OCI-M2 (cell line): ENCODE measurements around the gene ANKRD16.
"Not testable (repeated sequence)": the region's sequence is repeated elsewhere in the genome, so short reads cannot be mapped to it uniquely, and the experiment has no call there.

Source experiments
- DNase-seq: peaks from one replicate; lab custom pipeline; 2025; ENCODE audit not compliant: unreplicated experiment; lab: John Stamatoyannopoulos, UW

The ANKRD16 gene

GRCh38 chr10:5889624-5890451 is at the start of gene ANKRD16, which contains the start of gene FBH1:
Gene ANKRD16 (minus strand): TSS chr10:5889893. CDS start chr10:5889354, 539 bp downstream.
Gene FBH1 (plus strand): TSS chr10:5890243. CDS start chr10:5890346, 103 bp downstream.
- peak; percentile 68 for DNase-seq

GRCh38 chr10:5938291-5938690 is 48.6 kb upstream of the ANKRD16 start:
- no peak for DNase-seq

- no peak for DNase-seq
Observed at GRCh38 chr10:5937016-5937415, 47.3 kb upstream of the ANKRD16 start.

GRCh38 chr10:5935628-5936027 is 45.9 kb upstream of the ANKRD16 start:
- no peak for DNase-seq

- DNase-seq = peak; percentile 21
Observed at GRCh38 chr10:5933909-5934546, 44.3 kb upstream of the ANKRD16 start.

- DNase-seq = no peak
Observed at GRCh38 chr10:5932345-5932744, 42.7 kb upstream of the ANKRD16 start.

GRCh38 chr10:5930272-5930671 is 40.6 kb upstream of the ANKRD16 start:
- DNase-seq = no peak

GRCh38 chr10:5929442-5929841 is 39.7 kb upstream of the ANKRD16 start:
- no peak for DNase-seq

- no peak for DNase-seq
Observed at GRCh38 chr10:5927306-5927705, 37.6 kb upstream of the ANKRD16 start.

- no peak for DNase-seq
Observed at GRCh38 chr10:5924889-5925288, 35.2 kb upstream of the ANKRD16 start.

- no peak for DNase-seq
Observed at GRCh38 chr10:5921746-5922145, 32.1 kb upstream of the ANKRD16 start.

- DNase-seq = no peak
Observed at GRCh38 chr10:5919568-5919967, 29.9 kb upstream of the ANKRD16 start.

GRCh38 chr10:5918763-5919162 is 29.1 kb upstream of the ANKRD16 start:
- DNase-seq = no peak

- DNase-seq = no peak
Observed at GRCh38 chr10:5917305-5917704, 27.6 kb upstream of the ANKRD16 start.

- DNase-seq = no peak
Observed at GRCh38 chr10:5915451-5915850, 25.8 kb upstream of the ANKRD16 start.

- DNase-seq = no peak
Observed at GRCh38 chr10:5913736-5914135, 24.0 kb upstream of the ANKRD16 start.

- no peak for DNase-seq
Observed at GRCh38 chr10:5911670-5912069, 22.0 kb upstream of the ANKRD16 start.

- no peak for DNase-seq
Observed at GRCh38 chr10:5910323-5911100, 20.8 kb upstream of the ANKRD16 start.

GRCh38 chr10:5908676-5909075 is 19.0 kb upstream of the ANKRD16 start:
- DNase-seq = not testable (repeated sequence)

GRCh38 chr10:5906651-5907050 is 17.0 kb upstream of the ANKRD16 start:
- DNase-seq = no peak

GRCh38 chr10:5905854-5906507 is 16.3 kb upstream of the ANKRD16 start:
- no peak for DNase-seq
